Measurements from ENCODE around the gene TINCR. TPM values are rescaled to one million over a fixed set of nuclear protein-coding genes. Genes with fewer than 3 reads are reported as not detected.
"Not testable (repeated sequence)": the region's sequence is repeated elsewhere in the genome, so short reads cannot be mapped to it uniquely, and the experiment has no call there.

TINCR gene
- total and polyA plus RNA-seq, 2 of the 13 experiments (the other 11 are each of a cell fraction or from before 2014, with no cell fraction given) = 0.17 to 0.33 TPM

GRCh38 chr19:5609881-5610448 is 42.2 kb upstream of the TINCR start (continued):
- TF ChIP-seq ZBTB34 (CRISPR knock-in tag; IDR thresholded peaks at IDR 0.05) = no peak
- no peak for TF ChIP-seq AFF4 (CRISPR knock-in tag; IDR thresholded peaks at IDR 0.05)
- no peak for TF ChIP-seq ZNF20 (CRISPR knock-in tag; IDR thresholded peaks at IDR 0.05)

- Histone ChIP-seq H3K9ac (ENCODE audit: insufficient read depth, low read depth, low read length) (peak overlapping the region; percentile 51), H3K36me3 (replicated peaks in 1 of 2; ENCODE audit: control insufficient read depth in 1 of 2, insufficient read depth in 2 of 2, low read length in 2 of 2) (peaks cover 36 to 80% of the 10 kb centered on the region in 2 experiments), H3K4me1 (ENCODE audit: insufficient read depth, low read length) (peaks cover 27% of the 10 kb centered on the region), H3K79me2 (ENCODE audit: insufficient read depth, low read length) (peaks cover 13% of the 10 kb centered on the region), H3K27ac (ENCODE audit: extremely low read length, insufficient read depth, low read length) (peak overlapping the region; percentile 41)
- H3K9me3 ChIP-seq (ENCODE audit: low read length); intact Hi-C loops (cut with micrococcal nuclease; ENCODE audit: unreplicated experiment); BruUV-seq (replicated peaks); DNase-seq (ENCODE audit: low spot score); H4K20me1 ChIP-seq (ENCODE audit: insufficient read depth, low read length); CTCF ChIA-PET (ENCODE audit: low intra/inter-chr PET ratio, low total read pairs); FAIRE-seq; in situ Hi-C loops (cut with HindIII; ENCODE audit: extremely low pct_ligation_motif_present, low pct_unique_long_range_greater_than_20kb); ATAC-seq; H3K4me2 ChIP-seq (ENCODE audit: low read depth, low read length); H3K27me3 ChIP-seq (ENCODE audit: control insufficient read depth in 1 of 2, insufficient read depth in 2 of 2, low read length in 2 of 2); H2AFZ ChIP-seq (ENCODE audit: low read length); H3K4me3 ChIP-seq (replicated peaks in 1 of 3; ENCODE audit: insufficient read depth in 1 of 3, low read depth in 2 of 3, low read length in 3 of 3): not testable (repeated sequence)
- POLR2A ChIA-PET = interaction anchor here (0.8 kb wide), 1 partner anchor 25 kb away, joined by 3 read pairs; no protein-coding TSS in a partner anchor
- 98% methylated on average over 9 of the region's 9 CpGs for WGBS (ENCODE audit: low lambda C conversion rate)
Measured at GRCh38 chr19:5608766-5609165, 41.0 kb upstream of the TINCR start.

Measured in HepG2 (cell line).